SK-N-MC (cell line): Measurements from ENCODE around the gene GPRC5D.

Experiments
- EZH2 ChIP-seq: fragments of 200-600 bp; sonication (generic); IDR thresholded peaks from one replicate; pipeline ENCODE4 v1.6.1; 2017; ENCODE audit warnings: antibody characterized with exemption
- FOXP2 ChIP-seq: optimal IDR thresholded peaks from 2 replicates; pipeline ENCODE3; 2011; ENCODE audit warnings: mild to moderate bottlenecking, moderate library complexity; ENCODE audit not compliant: insufficient read depth; ENCODE audit errors: extremely low read length, control extremely low read depth
- POLR2AphosphoS5 ChIP-seq: IDR thresholded peaks from 2 replicates; pipeline ENCODE4 v1.6.1; 2012; ENCODE audit warnings: mild to moderate bottlenecking, low read depth, low read length, borderline replicate concordance

DNA sequence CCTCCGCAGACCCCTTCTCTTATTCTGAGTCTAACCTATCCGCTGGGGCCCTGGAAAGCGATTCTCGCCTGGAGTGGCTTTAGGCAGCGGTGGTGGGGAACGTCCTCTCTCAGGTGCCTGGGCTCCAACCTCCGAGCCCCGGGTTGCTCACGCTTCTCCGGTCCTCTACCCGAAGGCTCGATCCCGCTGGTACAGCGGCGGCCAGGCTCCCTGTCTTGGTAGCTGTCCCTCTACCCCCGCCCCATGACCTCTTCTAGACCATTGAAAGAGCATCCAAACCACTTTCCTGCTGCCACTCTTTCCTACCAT is 48.6 kb upstream of the GPRC5D start:
- TF ChIP-seq POLR2AphosphoS5, result no peak
- TF ChIP-seq EZH2, result no peak
- TF ChIP-seq FOXP2, result no peak
